ENCODE measurements around the gene CIC. TPM values are rescaled to one million over a fixed set of nuclear protein-coding genes. Genes with fewer than 3 reads are reported as not detected.
A peak's percentile ranks its signal among the peaks of the same experiment; 100 is the strongest.
"Not testable (repeated sequence)": the region's sequence is repeated elsewhere in the genome, so short reads cannot be mapped to it uniquely, and the experiment has no call there.

CIC gene
- total RNA-seq, 4 donors from 2014 or later: 40.5 to 72.8 (median 67.2) TPM

DNA sequence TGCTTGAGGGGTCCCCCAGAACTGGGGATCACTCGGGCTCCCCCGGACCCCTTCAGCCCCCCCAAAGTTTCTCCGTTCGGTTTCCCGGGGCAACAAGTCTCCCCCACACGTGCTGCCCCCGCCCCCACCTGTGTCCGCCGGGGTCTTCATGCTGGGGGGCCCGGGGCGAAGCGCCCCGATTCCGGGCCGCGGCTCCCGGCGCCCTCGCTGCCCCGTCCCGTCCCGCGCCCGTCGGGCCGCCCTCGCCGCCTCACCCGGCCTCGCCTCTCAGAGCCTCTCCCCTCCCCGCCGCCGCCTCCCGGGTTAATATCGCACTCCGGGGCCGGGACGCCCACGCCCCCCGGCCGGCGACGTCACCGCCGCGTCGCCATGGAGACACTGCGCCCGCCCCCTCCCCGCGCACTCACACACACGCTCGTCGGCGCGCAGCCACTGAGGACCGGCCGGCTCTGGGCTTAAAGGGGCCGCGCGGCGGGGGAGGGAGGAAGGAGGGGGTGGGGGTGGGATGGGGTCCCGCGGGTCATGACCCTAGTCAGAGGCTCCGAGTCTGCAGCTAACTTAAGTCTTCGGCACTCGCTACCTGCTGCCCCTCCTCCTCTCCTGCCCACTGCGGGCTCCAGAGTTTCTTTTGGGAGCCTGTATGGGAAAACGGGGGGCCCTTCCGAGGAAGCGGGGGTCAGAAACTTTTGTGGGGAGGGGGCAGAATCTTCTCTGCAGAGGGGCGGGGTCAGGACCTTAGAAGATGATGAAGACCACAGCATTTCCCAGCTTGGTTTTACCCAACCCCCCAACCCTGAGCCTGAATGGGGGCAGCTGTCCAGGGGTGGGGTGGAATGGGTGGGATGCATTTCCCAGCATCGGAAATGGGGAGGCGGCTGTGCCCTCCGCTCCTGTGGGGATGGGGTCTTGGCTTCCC lies 13.9 kb upstream of the CIC start, which contains the start of gene ERF:
Gene ERF (minus strand): TSS at position 279 of the 916 bp plus-strand sequence. CDS start 129 bp downstream, at position 150.
- no peaks in the 10 kb centered on the region for H3K27me3 ChIP-seq
- H3K36me3 ChIP-seq: peaks cover 0 to 7% (median 0%) of the 10 kb centered on the region in 3 donors
- peak; percentile 95 to 98 (median 97) for DNase-seq
- no peaks in the 10 kb centered on the region for H3K9me3 ChIP-seq
- peak within 1 kb of the TSS; percentile 99 to 100 (median 100) for H3K27ac ChIP-seq
- H3K4me1 ChIP-seq: peaks cover 5 to 45% (median 16%) of the 10 kb centered on the region in 4 donors
- TF ChIP-seq, protein P1, sequence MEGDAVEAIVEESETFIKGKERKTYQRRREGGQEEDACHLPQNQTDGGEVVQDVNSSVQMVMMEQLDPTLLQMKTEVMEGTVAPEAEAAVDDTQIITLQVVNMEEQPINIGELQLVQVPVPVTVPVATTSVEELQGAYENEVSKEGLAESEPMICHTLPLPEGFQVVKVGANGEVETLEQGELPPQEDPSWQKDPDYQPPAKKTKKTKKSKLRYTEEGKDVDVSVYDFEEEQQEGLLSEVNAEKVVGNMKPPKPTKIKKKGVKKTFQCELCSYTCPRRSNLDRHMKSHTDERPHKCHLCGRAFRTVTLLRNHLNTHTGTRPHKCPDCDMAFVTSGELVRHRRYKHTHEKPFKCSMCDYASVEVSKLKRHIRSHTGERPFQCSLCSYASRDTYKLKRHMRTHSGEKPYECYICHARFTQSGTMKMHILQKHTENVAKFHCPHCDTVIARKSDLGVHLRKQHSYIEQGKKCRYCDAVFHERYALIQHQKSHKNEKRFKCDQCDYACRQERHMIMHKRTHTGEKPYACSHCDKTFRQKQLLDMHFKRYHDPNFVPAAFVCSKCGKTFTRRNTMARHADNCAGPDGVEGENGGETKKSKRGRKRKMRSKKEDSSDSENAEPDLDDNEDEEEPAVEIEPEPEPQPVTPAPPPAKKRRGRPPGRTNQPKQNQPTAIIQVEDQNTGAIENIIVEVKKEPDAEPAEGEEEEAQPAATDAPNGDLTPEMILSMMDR (IDR thresholded peaks at IDR 0.05): no peak
- TF ChIP-seq POLR2A (IDR thresholded peaks at IDR 0.05): peak; percentile 95 to 99
- H3K4me3 ChIP-seq: peak within 1 kb of the TSS; percentile 72 to 98 (median 84)

DNA sequence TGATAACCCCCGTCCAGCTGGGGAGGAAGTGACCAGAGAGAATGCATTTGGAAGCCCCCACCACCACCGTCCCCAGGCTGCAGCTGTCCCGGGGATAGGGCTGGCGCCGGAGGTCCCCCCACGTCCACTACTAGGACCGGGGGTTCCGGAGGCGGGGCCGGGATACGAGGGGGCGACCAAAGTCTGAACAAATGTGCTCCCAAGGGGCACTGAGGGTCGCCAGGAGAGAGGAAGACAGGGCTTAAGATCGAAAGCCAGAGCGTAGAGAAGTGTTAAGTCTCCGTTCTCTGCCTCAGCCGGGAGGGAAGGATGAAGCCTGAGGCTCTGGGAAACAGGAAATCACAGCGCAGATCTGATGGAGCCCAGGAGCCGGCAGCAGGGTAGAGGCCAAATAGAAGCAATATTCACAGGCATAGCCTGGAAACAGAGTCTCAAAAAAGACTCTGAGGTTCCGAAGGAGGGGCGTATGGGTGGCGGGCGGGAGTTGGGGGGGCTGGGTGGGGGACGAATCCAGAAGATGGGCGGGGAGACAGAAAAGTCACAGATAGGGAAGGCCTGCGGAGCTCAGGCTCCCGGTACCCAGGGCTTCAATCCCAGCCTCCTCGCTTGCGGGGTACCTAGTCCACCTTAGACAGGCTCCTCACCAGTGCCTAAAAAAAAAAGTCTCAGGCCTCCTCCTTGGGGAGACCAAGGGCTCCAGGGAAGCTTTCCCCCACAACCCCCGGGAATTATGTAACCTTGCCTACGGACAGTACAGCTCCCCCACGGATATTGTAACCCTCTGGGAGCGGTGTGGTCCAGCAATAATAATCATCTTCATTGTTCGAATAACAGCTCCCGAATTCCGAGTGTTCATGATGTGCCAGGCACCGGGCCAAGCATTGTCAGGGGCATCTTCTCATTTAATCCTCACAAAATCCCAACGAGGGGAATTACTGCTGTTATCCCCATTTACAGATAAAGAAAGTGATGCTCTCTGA lies 13.0 kb upstream of the CIC start:
- peak overlapping the region; percentile 72 to 98 (median 84) for H3K4me3 ChIP-seq
- peak overlapping the region; percentile 99 to 100 (median 100) for H3K27ac ChIP-seq
- H3K9me3 ChIP-seq: no peaks in the 10 kb centered on the region
- no peaks in the 10 kb centered on the region for H3K36me3 ChIP-seq
- peaks cover 5 to 36% (median 16%) of the 10 kb centered on the region in 4 donors for H3K4me1 ChIP-seq
- peak in 1 of 3 donors; percentile 64 for DNase-seq
- no peaks in the 10 kb centered on the region for H3K27me3 ChIP-seq
- TF ChIP-seq, protein P1 (IDR thresholded peaks at IDR 0.05): no peak
- TF ChIP-seq POLR2A (IDR thresholded peaks at IDR 0.05): no peak

DNA sequence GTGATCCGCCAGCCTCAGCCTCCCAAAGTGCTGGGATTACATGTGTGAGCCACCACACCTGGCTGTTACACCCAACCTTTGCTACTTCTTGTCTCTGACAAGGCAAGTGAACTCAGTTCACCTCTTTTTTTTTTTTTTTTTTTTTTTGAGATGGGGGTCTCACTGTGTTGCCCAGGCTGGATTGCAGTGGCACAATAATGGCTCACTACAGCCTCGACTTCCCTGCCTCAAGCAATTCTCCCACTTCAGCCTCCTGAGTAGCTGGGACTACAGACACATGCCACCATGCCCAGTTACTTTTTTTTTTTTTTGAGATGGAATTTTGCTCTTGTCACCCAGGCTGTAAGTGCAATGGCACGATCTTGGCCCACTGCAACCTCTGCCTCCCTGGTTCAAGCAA lies 11.2 kb upstream of the CIC start:
- H3K27ac ChIP-seq, H3K36me3 ChIP-seq, H3K27me3 ChIP-seq, H3K9me3 ChIP-seq, H3K4me3 ChIP-seq, DNase-seq: not testable (repeated sequence)
- H3K4me1 ChIP-seq: peaks cover 0 to 18% (median 6%) of the 10 kb centered on the region in 4 donors

DNA sequence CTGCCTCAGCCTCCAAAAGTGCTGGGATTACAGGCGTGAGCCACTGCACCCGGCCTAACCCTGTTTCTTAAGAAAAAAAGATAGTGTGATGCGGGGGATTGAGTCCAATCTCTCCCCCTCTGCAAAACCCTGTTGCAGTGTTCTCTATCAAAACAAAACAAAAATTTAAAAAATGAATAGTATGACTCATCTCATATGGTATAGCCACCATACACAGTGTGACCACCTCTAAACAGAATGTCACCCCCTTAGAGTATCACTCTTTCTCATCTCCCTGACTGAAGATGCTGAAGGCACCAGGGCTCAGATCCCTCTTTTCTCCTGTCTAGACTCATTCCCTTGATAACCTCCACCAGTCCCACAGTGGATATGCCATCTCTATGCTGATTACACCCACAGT lies 7.3 kb upstream of the CIC start:
- no peak for TF ChIP-seq POLR2A (IDR thresholded peaks at IDR 0.05)
- TF ChIP-seq, protein P1 (IDR thresholded peaks at IDR 0.05): no peak
- no peaks in the 10 kb centered on the region for H3K9me3 ChIP-seq
- no peak overlapping the region for H3K4me3 ChIP-seq
- no peaks in the 10 kb centered on the region for H3K36me3 ChIP-seq
- H3K4me1 ChIP-seq: peaks cover 0 to under 1% (median 0%) of the 10 kb centered on the region in 4 donors
- no peak overlapping the region for H3K27ac ChIP-seq
- H3K27me3 ChIP-seq: no peaks in the 10 kb centered on the region
- no peak for DNase-seq

DNA sequence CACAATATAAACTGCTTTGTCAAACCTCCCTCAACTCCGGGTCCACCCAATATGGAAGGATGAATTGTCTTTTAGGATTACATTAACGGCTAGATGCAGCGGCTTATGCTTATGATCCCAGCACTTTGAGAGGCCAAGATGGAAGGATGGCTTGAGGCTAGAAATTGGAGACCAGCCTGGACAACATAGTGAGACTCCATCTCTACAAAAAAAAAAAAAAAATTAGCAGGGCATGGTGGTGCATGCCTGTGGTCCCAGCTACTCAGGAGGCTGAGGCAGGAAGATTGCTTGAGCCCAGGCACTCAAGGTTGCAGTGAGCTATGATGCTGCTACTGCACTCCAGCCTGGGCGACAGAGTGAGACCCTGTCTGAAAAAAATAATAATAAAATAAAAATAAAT lies 2.9 kb upstream of the CIC start:
- H3K27ac ChIP-seq, DNase-seq, H3K9me3 ChIP-seq, H3K36me3 ChIP-seq, H3K4me3 ChIP-seq, H3K27me3 ChIP-seq: not testable (repeated sequence)
- H3K4me1 ChIP-seq: peaks cover 3 to 18% (median 16%) of the 10 kb centered on the region in 4 donors

DNA sequence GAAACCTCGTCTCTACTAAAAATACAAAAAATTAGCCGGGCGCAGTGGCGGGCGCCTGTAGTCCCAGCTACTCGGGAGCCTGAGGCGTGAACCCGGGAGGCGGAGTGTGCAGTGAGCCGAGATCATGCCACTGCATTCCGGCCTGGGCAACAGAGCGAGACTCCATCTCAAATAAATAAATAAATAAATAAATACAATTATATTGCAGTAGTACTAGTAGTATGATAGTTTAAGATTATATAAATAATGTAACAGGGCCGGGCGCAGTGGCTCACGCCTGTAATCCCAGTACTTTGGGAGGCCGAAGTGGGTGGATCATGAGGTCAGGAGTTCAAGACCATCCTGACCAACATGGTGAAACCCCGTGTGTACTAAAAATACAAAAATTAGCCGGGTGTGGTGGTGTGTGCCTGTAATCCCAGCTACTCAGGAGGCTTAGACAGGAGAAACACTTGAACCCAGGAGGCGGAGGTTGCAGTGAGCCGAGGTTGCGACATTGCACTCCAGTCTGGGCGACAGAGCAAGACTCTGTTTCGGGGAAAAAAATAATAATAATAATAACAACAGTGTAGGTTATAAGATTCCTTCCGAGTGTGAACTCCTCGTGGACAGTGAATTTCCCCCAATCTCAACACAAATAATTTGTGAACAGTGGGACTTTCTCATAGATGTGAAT lies 2.0 kb upstream of the CIC start:
- H3K27ac ChIP-seq: peak overlapping the region in 1 of 4 donors; percentile 99
- not testable (repeated sequence) for H3K27me3 ChIP-seq, H3K36me3 ChIP-seq, H3K4me3 ChIP-seq, H3K9me3 ChIP-seq
- H3K4me1 ChIP-seq: peaks cover 3 to 26% (median 19%) of the 10 kb centered on the region in 4 donors
- DNase-seq: peak in 1 of 3 donors; percentile 41
